ENCODE data around the gene NSUN4. TPM values are rescaled to one million over a fixed set of nuclear protein-coding genes. Genes with fewer than 3 reads are reported as not detected.

NSUN4 gene
- total RNA-seq, 1 donor from 2014 or later: 27.7 TPM

GRCh38 chr1:46341222-46342083 lies 846 bp downstream of the NSUN4 start:
- intact Hi-C loops (cut with DNase I): no loop called here
- Histone ChIP-seq H3K4me1 (peaks cover 13% of the 10 kb centered on the region), H3K36me3 (peaks cover 26% of the 10 kb centered on the region), H3K27ac (peak overlapping the region; percentile 95), H3K27me3 (no peaks in the 10 kb centered on the region), H3K9me3 (no peaks in the 10 kb centered on the region), H3K4me3 (peak overlapping the region; percentile 68)
- DNase-seq (peak; percentile 65), ATAC-seq (no peak)
- TF ChIP-seq CTCF (IDR thresholded peaks at IDR 0.05): no peak

DNA sequence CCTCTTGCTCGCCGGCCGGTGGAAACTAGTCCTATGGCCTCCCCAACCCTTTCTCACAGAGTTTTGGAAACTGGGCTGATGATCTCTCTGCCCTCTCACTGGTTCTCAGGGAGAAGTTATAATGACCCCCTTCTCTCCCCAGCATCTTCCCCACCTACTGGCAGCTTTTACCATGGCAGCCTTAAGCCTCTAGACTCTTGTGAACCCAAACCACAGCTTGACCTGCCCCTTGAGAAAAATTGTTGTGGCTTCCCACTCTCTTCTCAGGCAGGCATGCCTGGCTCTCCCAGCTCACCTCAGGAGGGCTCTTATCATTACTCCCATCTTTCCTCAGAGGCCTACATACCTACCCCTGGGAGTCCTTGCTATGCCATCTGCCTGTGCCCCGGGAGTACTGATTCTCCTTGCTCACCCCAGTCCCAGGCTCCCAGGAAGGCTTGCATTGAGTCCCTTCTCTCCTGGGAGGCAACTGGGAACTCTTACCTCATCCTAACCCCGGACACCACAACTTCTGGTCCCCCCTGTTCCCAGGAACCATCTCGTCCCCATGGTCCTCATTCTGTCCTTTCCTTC lies 1.6 kb downstream of the NSUN4 start:
- intact Hi-C loops (cut with DNase I): no loop called here
- no peaks in the 10 kb centered on the region for H3K27me3 ChIP-seq

GRCh38 chr1:46342677-46343350 lies 2.2 kb downstream of the NSUN4 start:
- no peak for TF ChIP-seq CTCF (IDR thresholded peaks at IDR 0.05)
- peaks cover 40% of the 10 kb centered on the region for H3K36me3 ChIP-seq
- DNase-seq (no peak), ATAC-seq (no peak)
- H3K4me1 ChIP-seq: peaks cover 15% of the 10 kb centered on the region
- H3K4me3 ChIP-seq: no peak overlapping the region
- no peaks in the 10 kb centered on the region for H3K9me3 ChIP-seq
- intact Hi-C loops (cut with DNase I): no loop called here
- no peak overlapping the region for H3K27ac ChIP-seq
- no peaks in the 10 kb centered on the region for H3K27me3 ChIP-seq

More for the DNA sequence above, 1.6 kb downstream of the NSUN4 start:
- no peak for DNase-seq
- no peaks in the 10 kb centered on the region for H3K9me3 ChIP-seq
- ATAC-seq: no peak
- peaks cover 13% of the 10 kb centered on the region for H3K4me1 ChIP-seq
- no peak overlapping the region for H3K27ac ChIP-seq
- H3K4me3 ChIP-seq: no peak overlapping the region
- peaks cover 33% of the 10 kb centered on the region for H3K36me3 ChIP-seq
- TF ChIP-seq CTCF (IDR thresholded peaks at IDR 0.05): peak; percentile 15

GRCh38 chr1:46343351-46343695 lies 2.7 kb downstream of the NSUN4 start:
- TF ChIP-seq CTCF (IDR thresholded peaks at IDR 0.05): no peak
- peaks cover 16% of the 10 kb centered on the region for H3K4me1 ChIP-seq
- no peaks in the 10 kb centered on the region for H3K27me3 ChIP-seq
- ATAC-seq (no peak), DNase-seq (no peak)
- H3K9me3 ChIP-seq: no peaks in the 10 kb centered on the region
- intact Hi-C loops (cut with DNase I): no loop called here
- H3K4me3 ChIP-seq: no peak overlapping the region
- peaks cover 45% of the 10 kb centered on the region for H3K36me3 ChIP-seq
- H3K27ac ChIP-seq: no peak overlapping the region

DNA sequence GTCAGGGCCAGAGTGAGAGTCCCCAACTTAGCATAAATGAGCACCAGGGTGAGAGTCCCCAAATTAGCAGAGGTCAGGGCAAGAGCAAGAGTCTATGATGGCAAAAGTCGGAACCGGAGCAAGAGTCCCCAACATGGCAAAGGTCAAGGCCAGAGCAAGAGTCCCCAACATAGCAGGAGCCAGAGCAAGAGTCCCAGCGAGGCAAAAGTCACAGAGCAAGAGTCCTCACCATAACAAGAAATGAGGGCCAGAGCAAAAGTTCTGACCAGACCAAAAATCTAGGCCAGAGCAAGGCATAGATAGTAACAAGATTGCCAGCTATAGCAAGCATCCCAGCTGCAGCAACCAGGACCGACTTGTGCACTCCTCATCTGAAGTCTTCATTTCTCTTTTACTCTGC lies 3.1 kb downstream of the NSUN4 start:
- peaks cover 47% of the 10 kb centered on the region for H3K36me3 ChIP-seq
- no peak for DNase-seq
- no peak for TF ChIP-seq CTCF (IDR thresholded peaks at IDR 0.05)
- H3K4me1 ChIP-seq: peaks cover 16% of the 10 kb centered on the region
- no peak overlapping the region for H3K4me3 ChIP-seq
- no peaks in the 10 kb centered on the region for H3K27me3 ChIP-seq
- no peak overlapping the region for H3K27ac ChIP-seq
- intact Hi-C loops (cut with DNase I): no loop called here
- H3K9me3 ChIP-seq: no peaks in the 10 kb centered on the region
- ATAC-seq: no peak
